ENCODE data around the gene CD226. TPM values are rescaled to one million over a fixed set of nuclear protein-coding genes. Genes with fewer than 3 reads are reported as not detected.

Gene CD226
- polyA plus RNA-seq, 1 donor: 0.67 TPM

DNA sequence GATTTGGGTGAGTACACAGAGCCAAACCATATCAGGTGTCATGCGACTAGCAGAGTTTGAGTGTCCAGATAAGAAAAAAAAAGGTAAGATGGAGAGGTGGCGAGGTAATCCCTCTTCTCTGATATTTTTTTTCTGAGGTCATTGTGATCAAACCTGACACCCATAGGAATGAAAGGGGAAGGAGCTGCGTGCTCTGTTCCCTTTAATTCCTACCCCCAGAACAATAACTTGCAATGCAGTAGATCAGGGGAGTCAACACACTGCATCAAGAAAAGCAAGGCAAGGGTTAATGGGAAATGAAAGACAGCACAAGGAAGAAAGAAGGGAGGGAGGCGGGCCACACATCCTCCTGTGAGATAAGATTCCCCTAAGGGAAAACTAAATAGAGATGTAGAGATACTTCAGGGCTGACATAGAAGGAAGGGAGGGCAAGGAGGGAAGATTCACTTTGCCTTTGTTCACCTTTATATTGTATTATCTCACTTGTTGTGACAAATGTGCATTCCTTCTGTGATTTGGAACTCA is 132.8 kb downstream of the CD226 start:
- no peak for DNase-seq (ENCODE audit: low read depth)

DNA sequence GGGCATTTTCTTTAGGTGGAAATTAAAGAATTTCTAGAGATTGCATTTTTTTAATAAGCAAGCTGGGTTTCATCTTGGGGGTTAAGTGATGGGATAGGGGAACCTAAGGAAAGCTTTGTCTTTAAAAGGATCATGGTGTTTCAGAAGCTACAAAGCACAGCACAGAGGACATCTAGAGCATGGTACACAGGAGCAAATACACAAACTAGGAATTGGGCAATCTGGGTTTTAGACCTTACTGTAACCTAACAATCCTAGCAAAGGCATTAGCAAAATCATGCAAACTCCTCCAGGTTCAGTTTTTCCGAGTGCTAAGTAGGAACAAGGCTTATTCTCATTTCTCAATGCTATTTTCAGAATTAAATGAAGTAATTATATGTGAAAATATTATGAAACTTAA is 134.1 kb downstream of the CD226 start:
- no peak for DNase-seq (ENCODE audit: low read depth)

DNA sequence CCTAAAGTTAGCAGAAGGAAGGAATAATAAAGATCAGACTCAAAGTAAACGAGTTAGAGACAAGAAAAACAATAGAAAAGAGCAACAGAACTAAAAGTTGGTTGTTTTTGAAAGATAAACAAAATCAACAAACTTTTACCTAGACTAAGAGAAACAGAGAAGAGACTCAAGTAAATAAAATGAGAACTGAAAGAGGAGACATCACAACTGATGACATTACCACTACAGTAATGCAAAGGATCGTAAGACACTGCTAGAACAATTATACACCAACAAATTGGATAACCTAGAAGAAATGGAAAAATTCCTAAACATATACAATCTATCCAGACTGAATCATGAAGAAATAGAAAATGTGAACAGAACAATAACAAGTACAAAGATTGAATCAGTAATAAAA is 139.3 kb downstream of the CD226 start:
- DNase-seq (ENCODE audit: low read depth): no peak

- DNase-seq (ENCODE audit: low read depth): no peak
Measured at GRCh38 chr18:69804776-69805501, 142.7 kb downstream of the CD226 start.
